Activated CD8-positive, alpha-beta T cell treated with anti-CD3 and anti-CD28 coated beads for 36 hours (primary cell): ENCODE results near the gene TSHZ3. TPM values are rescaled to one million over a fixed set of nuclear protein-coding genes. Genes with fewer than 3 reads are reported as not detected.

Experiments used
- ATAC-seq: fragments of 200-7000 bp; cut with Tn5 transposase; one replicate; pipeline ENCODE4 v1.10.0; 2021; ENCODE audit warnings: mild to moderate bottlenecking, moderate library complexity
- CTCF ChIA-PET: fragments of 350-600 bp; sonication (Branson Sonifier 250); formaldehyde crosslinking; loops from one replicate; lab custom pipeline; 2021; ENCODE audit warnings: antibody characterized with exemption; lab: Charles Lee
- POLR2A ChIA-PET: fragments of 350-600 bp; sonication (Branson Sonifier 250); formaldehyde crosslinking; loops from one replicate; lab custom pipeline; 2021; ENCODE audit warnings: antibody characterized with exemption; lab: Charles Lee
- DNase-seq: peaks from one replicate; pipeline ENCODE4 v3.0.0-alpha.2; 2020
- H3K27ac Mint-ChIP-seq: one replicate; pipeline ENCODE4 v1.8.0; 2021; ENCODE audit warnings: mild to moderate bottlenecking, mixed read lengths
- H3K27me3 Mint-ChIP-seq: one replicate; pipeline ENCODE4 v1.8.0; 2021; ENCODE audit warnings: mixed read lengths
- H3K36me3 Mint-ChIP-seq: one replicate; pipeline ENCODE4 v1.8.0; 2021; ENCODE audit warnings: low read depth, mixed read lengths
- H3K4me1 Mint-ChIP-seq: one replicate; pipeline ENCODE4 v1.8.0; 2021; ENCODE audit warnings: low read depth, mixed read lengths
- H3K4me3 Mint-ChIP-seq: one replicate; pipeline ENCODE4 v1.8.0; 2021; ENCODE audit warnings: mild to moderate bottlenecking, moderate library complexity, mixed read lengths
- H3K9me3 Mint-ChIP-seq: one replicate; pipeline ENCODE4 v1.8.0; 2021; ENCODE audit warnings: mixed read lengths
- CTCF ChIP-seq: fragments of 200-600 bp; IDR thresholded peaks from one replicate; pipeline ENCODE4 v1.8.0; 2022; ENCODE audit warnings: antibody characterized with exemption, mild to moderate bottlenecking
- intact Hi-C: fragments of 100-400 bp; cut with micrococcal nuclease; formaldehyde crosslinking; loops from one replicate; pipeline ENCODE4 v1.10.0; 2022
- total RNA-seq, 2 experiments: library from RNA; stranded (reverse); gene quantifications; one replicate each; pipeline ENCODE4 v1.2.3, GENCODE V29; 2021

TSHZ3 gene
- total RNA-seq, 2 experiments from 2014 or later: 0.16 to 0.38 TPM

- H3K27me3 Mint-ChIP-seq: peaks cover 67% of the 10 kb centered on the region
- no peak overlapping the region for H3K4me3 Mint-ChIP-seq
- DNase-seq (no peak), ATAC-seq (no peak)
- no peaks in the 10 kb centered on the region for H3K36me3 Mint-ChIP-seq
- peaks cover 38% of the 10 kb centered on the region for H3K4me1 Mint-ChIP-seq
- no peaks in the 10 kb centered on the region for H3K9me3 Mint-ChIP-seq
- ChIA-PET CTCF (interaction anchor here (1.8 kb wide), 1 partner anchor 244 kb away, joined by 3 read pairs; no protein-coding TSS in a partner anchor), POLR2A (no interaction called here)
- intact Hi-C loops: loop anchor here (10.0 kb wide), 2 partner anchors 138 to 568 kb away; no protein-coding TSS in a partner anchor
- TF ChIP-seq CTCF: no peak
- no peak overlapping the region for H3K27ac Mint-ChIP-seq
Measured at GRCh38 chr19:31352782-31353651, 3.8 kb upstream of the TSHZ3 start.

GRCh38 chr19:31352296-31352781 lies 3.1 kb upstream of the TSHZ3 start:
- no peak for TF ChIP-seq CTCF
- DNase-seq (no peak), ATAC-seq (no peak)
- H3K36me3 Mint-ChIP-seq: no peaks in the 10 kb centered on the region
- H3K27me3 Mint-ChIP-seq: peaks cover 67% of the 10 kb centered on the region
- POLR2A ChIA-PET: no interaction called here
- intact Hi-C loops: loop anchor here (10.0 kb wide), 2 partner anchors 138 to 568 kb away; no protein-coding TSS in a partner anchor
- no peaks in the 10 kb centered on the region for H3K9me3 Mint-ChIP-seq
- H3K27ac Mint-ChIP-seq: no peak overlapping the region
- CTCF ChIA-PET: no interaction called here
- no peak overlapping the region for H3K4me3 Mint-ChIP-seq
- peaks cover 39% of the 10 kb centered on the region for H3K4me1 Mint-ChIP-seq

- Mint-ChIP-seq H3K4me3 (peak overlapping the region; percentile 44), H3K9me3 (no peaks in the 10 kb centered on the region), H3K27me3 (peaks cover 67% of the 10 kb centered on the region), H3K36me3 (no peaks in the 10 kb centered on the region), H3K27ac (no peak overlapping the region), H3K4me1 (peaks cover 38% of the 10 kb centered on the region)
- DNase-seq: peak; percentile 4
- POLR2A ChIA-PET: no interaction called here
- no peak for TF ChIP-seq CTCF
- CTCF ChIA-PET: no interaction called here
- ATAC-seq: no peak
- intact Hi-C loops: loop anchor here (10.0 kb wide), 2 partner anchors 137 to 567 kb away; no protein-coding TSS in a partner anchor
Measured at GRCh38 chr19:31351855-31352195, 2.6 kb upstream of the TSHZ3 start.

- DNase-seq (peak; percentile 6), ATAC-seq (no peak)
- ChIA-PET POLR2A (no interaction called here), CTCF (interaction anchor here (0.9 kb wide), 1 partner anchor 136 kb away, joined by 3 read pairs; no protein-coding TSS in a partner anchor)
- peaks cover 65% of the 10 kb centered on the region for H3K27me3 Mint-ChIP-seq
- peaks cover 32% of the 10 kb centered on the region for H3K4me1 Mint-ChIP-seq
- peak overlapping the region; percentile 70 for H3K4me3 Mint-ChIP-seq
- no peaks in the 10 kb centered on the region for H3K9me3 Mint-ChIP-seq
- intact Hi-C loops: loop anchor here (10.0 kb wide), 2 partner anchors 136 to 566 kb away; no protein-coding TSS in a partner anchor
- no peak for TF ChIP-seq CTCF
- H3K36me3 Mint-ChIP-seq: no peaks in the 10 kb centered on the region
- no peak overlapping the region for H3K27ac Mint-ChIP-seq
Measured at GRCh38 chr19:31351056-31351854, 2.0 kb upstream of the TSHZ3 start.
